A549 (cell line): ENCODE data around the gene MXRA5. TPM values are rescaled to one million over a fixed set of nuclear protein-coding genes. Genes with fewer than 3 reads are reported as not detected.

Source experiments
- ATAC-seq, 2 experiments: fragments of 200-7000 bp in 1 of 2; fragments of >200 bp in 1 of 2; cut with Nextera tagmentation in 1 of 2; cut with Tn5 transposase in 1 of 2; 3 replicates each; pipeline versions ENCODE4 v1.8.0 to v1.9.1; 2018 to 2020; ENCODE audit warnings: mild to moderate bottlenecking in 1 of 2, moderate library complexity in 1 of 2
- CTCF ChIA-PET: fragments of 300-600 bp; sonication (Branson Sonifier 250); formaldehyde crosslinking; extraction: SDS; loops from one replicate; lab custom pipeline; 2021; ENCODE audit warnings: antibody characterized with exemption, inconsistent platforms; lab: Yijun Ruan, JAX
- POLR2A ChIA-PET: fragments of 350-600 bp; formaldehyde crosslinking; extraction: SDS; loops from one replicate; lab custom pipeline; 2021; ENCODE audit warnings: antibody characterized with exemption, inconsistent platforms; lab: Yijun Ruan, JAX
- DNase-seq, 2 experiments: peaks; one replicate each; pipeline versions ENCODE4 v3.0.0 to v3.0.0-alpha.2; 2011 to 2016; ENCODE audit warnings: low read depth in 1 of 2, low spot score in 1 of 2
- FAIRE-seq: peaks from 2 replicates; lab custom pipeline; 2011; peaks lifted over from hg19 to GRCh38; lab: Jason Lieb, UNC
- H3K27ac ChIP-seq, 2 experiments: fragments of >200 bp; sonication (Bioruptor Twin); formaldehyde crosslinking; 3 replicates each; pipeline ENCODE4 v1.5.1; 2016 to 2017
- H3K4me1 ChIP-seq: fragments of >200 bp; sonication (Bioruptor Twin); formaldehyde crosslinking; 3 replicates; pipeline ENCODE4 v1.6.1; 2016
- H3K4me2 ChIP-seq: fragments of >200 bp; sonication (Bioruptor Twin); formaldehyde crosslinking; 3 replicates; pipeline ENCODE4 v1.6.1; 2016
- H3K4me3 ChIP-seq: fragments of >200 bp; sonication (Bioruptor Twin); formaldehyde crosslinking; 3 replicates; pipeline ENCODE4 v1.5.1; 2016
- H3K9me3 ChIP-seq: fragments of >200 bp; sonication (Bioruptor Twin); formaldehyde crosslinking; 3 replicates; pipeline ENCODE4 v1.6.1; 2016
- CEBPB ChIP-seq, 2 experiments: fragments of >200 bp in 1 of 2; sonication (Bioruptor Twin) in 1 of 2; formaldehyde crosslinking in 1 of 2; IDR thresholded peaks; 2 replicates each; pipeline ENCODE4 v1.6.1; 2012 to 2016
- CHD4 ChIP-seq: fragments of 200-600 bp; sonication (generic); IDR thresholded peaks from 2 replicates; pipeline ENCODE4 v1.6.1; 2016; ENCODE audit warnings: antibody characterized with exemption, mild to moderate bottlenecking, borderline replicate concordance
- FOSB ChIP-seq: fragments of 250-450 bp; sonication (Bioruptor Pico); IDR thresholded peaks from 2 replicates; pipeline ENCODE4 v1.5.0; 2020; ENCODE audit warnings: mild to moderate bottlenecking, moderate library complexity
- FOSL2 ChIP-seq, 2 experiments: fragments of 450-650 bp in 1 of 2; fragments of >200 bp in 1 of 2; sonication (Bioruptor Twin) in 1 of 2; formaldehyde crosslinking; IDR thresholded peaks; 2 replicates each; pipeline versions ENCODE4 v1.5.0 to v1.6.1; 2016 to 2020; ENCODE audit warnings: mild to moderate bottlenecking in 1 of 2, moderate library complexity in 1 of 2
- HEYL ChIP-seq: fragments of 250-450 bp; sonication (Bioruptor Pico); IDR thresholded peaks from 2 replicates; pipeline ENCODE4 v1.8.0; 2021; ENCODE audit warnings: mild to moderate bottlenecking, moderate library complexity
- HOXB13 ChIP-seq: fragments of 250-450 bp; sonication (Bioruptor Pico); IDR thresholded peaks from 2 replicates; pipeline ENCODE4 v1.5.0; 2020; ENCODE audit warnings: low read depth, mild to moderate bottlenecking, moderate library complexity
- JUN ChIP-seq, 2 experiments: fragments of >200 bp; sonication (Bioruptor Twin); formaldehyde crosslinking; IDR thresholded peaks; 2 replicates in 1 of 2; 3 replicates in 1 of 2; pipeline ENCODE4 v1.6.1; 2016 to 2017
- KDM1A ChIP-seq: fragments of 200-600 bp; sonication (generic); IDR thresholded peaks from 2 replicates; pipeline ENCODE4 v1.6.1; 2016; ENCODE audit warnings: low read depth, mild to moderate bottlenecking
- NFE2L2 ChIP-seq: fragments of 150-350 bp; conservative IDR thresholded peaks from 2 replicates; pipeline ENCODE4 v1.6.1; 2014; ENCODE audit warnings: low read length
- NPAS2 ChIP-seq: fragments of 250-450 bp; sonication (Bioruptor Pico); IDR thresholded peaks from 2 replicates; pipeline ENCODE4 v1.8.0; 2022; ENCODE audit warnings: mild to moderate bottlenecking, moderate library complexity, borderline replicate concordance
- NR3C1 ChIP-seq: fragments of >200 bp; sonication (Bioruptor Twin); formaldehyde crosslinking; IDR thresholded peaks from 3 replicates; pipeline ENCODE4 v1.6.1; 2017
- PHF8 ChIP-seq: fragments of 200-600 bp; sonication (generic); IDR thresholded peaks from 2 replicates; pipeline ENCODE4 v1.6.1; 2016; ENCODE audit warnings: low read depth, mild to moderate bottlenecking, antibody characterized with exemption, moderate library complexity, borderline replicate concordance
- RCOR1 ChIP-seq: fragments of 150-350 bp; IDR thresholded peaks from 2 replicates; pipeline ENCODE4 v1.6.1; 2014; ENCODE audit warnings: antibody characterized with exemption, low read length, low read depth
- RNF2 ChIP-seq: fragments of 200-600 bp; sonication (generic); IDR thresholded peaks from 2 replicates; pipeline ENCODE4 v1.6.1; 2016; ENCODE audit warnings: low read depth, mild to moderate bottlenecking, antibody characterized with exemption, moderate library complexity, borderline replicate concordance
- TFCP2L1 ChIP-seq: fragments of 250-450 bp; sonication (Bioruptor Pico); IDR thresholded peaks from 2 replicates; pipeline ENCODE4 v1.5.0; 2021; ENCODE audit warnings: mild to moderate bottlenecking
- ZC3H11A ChIP-seq: fragments of 450-650 bp; IDR thresholded peaks from 2 replicates; pipeline ENCODE4 v1.6.1; 2014; ENCODE audit warnings: antibody characterized with exemption, mild to moderate bottlenecking
- ZFP36 ChIP-seq: fragments of 450-650 bp; IDR thresholded peaks from 2 replicates; pipeline ENCODE4 v1.6.1; 2014; ENCODE audit warnings: borderline replicate concordance; ENCODE audit not compliant: partially characterized antibody
- WGBS: methylation state at CpG from one replicate; pipeline ENCODE4 v1.1.6; 2017; ENCODE audit errors: missing lambda C conversion rate; 5-methylcytosine and 5-hydroxymethylcytosine counted together
- polyA plus RNA-seq, 4 experiments: library from polyadenylated mRNA; depleted of rRNA in 3 of 4; stranded (reverse); fragments of >200 nt; fragmentation: RNase III in 1 of 4; extraction: RNeasy Plus Mini Kit Qiagen cat#74134 plus additional on column Dnase treatment in 1 of 4; gene quantifications; 2 replicates in 3 of 4; 3 replicates in 1 of 4; pipeline ENCODE4 v1.2.3, GENCODE V29; 2011 to 2017
- TF ChIP-seq, protein P1 (sequence below): fragments of 200-600 bp; sonication (generic); IDR thresholded peaks from 2 replicates; pipeline ENCODE4 v1.6.1; 2016; ENCODE audit warnings: antibody characterized with exemption, mild to moderate bottlenecking, moderate library complexity
- TF ChIP-seq, protein P2 (sequence below): fragments of >200 bp; sonication (Bioruptor Twin); formaldehyde crosslinking; IDR thresholded peaks from 3 replicates; pipeline ENCODE4 v1.6.1; 2016

MXRA5 gene
- polyA plus RNA-seq, 2 of the 4 experiments (the other 2 are of a cell fraction): not detected

DNA sequence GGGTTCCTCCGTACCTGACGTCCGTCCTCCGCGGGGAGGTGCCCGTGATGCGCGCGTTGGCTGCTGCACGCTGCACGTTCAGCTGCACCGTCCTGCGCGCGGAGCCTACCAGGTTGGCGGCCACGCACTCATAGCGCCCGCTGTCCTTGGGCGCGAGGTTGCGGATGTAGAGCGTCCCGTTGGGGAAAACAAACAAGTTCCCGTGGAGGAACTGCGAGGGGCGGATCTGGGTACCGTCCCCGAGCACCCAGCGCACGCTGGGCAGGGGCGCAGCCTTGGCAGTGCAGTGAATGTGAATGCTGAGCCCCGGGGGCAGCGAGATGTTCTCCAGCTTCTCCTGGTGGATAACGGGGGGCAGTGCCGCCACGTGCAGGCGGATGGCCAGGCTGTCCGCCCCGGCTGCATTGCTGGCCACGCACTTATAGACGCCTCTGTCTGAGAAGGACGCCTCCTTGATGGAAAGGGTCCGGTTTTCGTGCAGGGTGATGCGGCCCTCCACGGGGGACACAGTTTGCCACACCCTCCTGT is 29.2 kb downstream of the MXRA5 start:
- ChIA-PET CTCF (no interaction called here), POLR2A (no interaction called here)
- ATAC-seq (no peak), DNase-seq (no peak), FAIRE-seq (no peak)
- TF ChIP-seq CEBPB (IDR thresholded peaks at IDR 0.05) (no peak), NFE2L2 (no peak), FOSB (CRISPR knock-in tag) (no peak), NPAS2 (CRISPR knock-in tag) (no peak), ZC3H11A (no peak)
- Histone ChIP-seq H3K27ac (no peak overlapping the region), H3K4me3 (no peak overlapping the region), H3K4me1 (no peaks in the 10 kb centered on the region), H3K9me3 (no peaks in the 10 kb centered on the region), H3K4me2 (no peak overlapping the region)
- WGBS: 86% methylated on average over 12 of the region's 47 CpGs

DNA sequence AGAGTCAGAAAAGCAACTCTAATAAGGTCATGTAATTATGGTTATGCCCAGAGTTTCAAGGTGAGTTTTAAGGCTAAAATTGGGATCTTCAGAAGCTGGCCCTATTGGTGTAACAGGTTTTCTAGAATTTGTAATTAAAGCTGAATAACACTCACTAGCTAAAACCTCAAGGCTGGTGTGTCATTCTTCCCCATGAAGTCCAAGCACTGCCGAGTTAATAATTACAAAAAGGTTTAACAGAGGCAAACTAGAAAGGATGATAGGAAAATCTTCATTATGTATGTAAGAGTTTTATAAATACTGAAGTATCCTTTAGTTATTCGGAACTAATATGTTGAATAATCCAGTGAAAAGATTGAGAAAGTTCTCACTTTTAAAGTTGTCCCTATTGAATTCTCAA is 34.3 kb downstream of the MXRA5 start:
- no peak for FAIRE-seq
- 18% methylated on average over 2 of the region's 2 CpGs for WGBS
- no peak overlapping the region for H3K27ac ChIP-seq
- POLR2A ChIA-PET: no interaction called here
- H3K4me3 ChIP-seq: no peak overlapping the region
- TF ChIP-seq CHD4: no peak
- no peak for TF ChIP-seq TFCP2L1 (CRISPR knock-in tag)
- TF ChIP-seq HEYL (CRISPR knock-in tag): no peak
- TF ChIP-seq, protein P1, sequence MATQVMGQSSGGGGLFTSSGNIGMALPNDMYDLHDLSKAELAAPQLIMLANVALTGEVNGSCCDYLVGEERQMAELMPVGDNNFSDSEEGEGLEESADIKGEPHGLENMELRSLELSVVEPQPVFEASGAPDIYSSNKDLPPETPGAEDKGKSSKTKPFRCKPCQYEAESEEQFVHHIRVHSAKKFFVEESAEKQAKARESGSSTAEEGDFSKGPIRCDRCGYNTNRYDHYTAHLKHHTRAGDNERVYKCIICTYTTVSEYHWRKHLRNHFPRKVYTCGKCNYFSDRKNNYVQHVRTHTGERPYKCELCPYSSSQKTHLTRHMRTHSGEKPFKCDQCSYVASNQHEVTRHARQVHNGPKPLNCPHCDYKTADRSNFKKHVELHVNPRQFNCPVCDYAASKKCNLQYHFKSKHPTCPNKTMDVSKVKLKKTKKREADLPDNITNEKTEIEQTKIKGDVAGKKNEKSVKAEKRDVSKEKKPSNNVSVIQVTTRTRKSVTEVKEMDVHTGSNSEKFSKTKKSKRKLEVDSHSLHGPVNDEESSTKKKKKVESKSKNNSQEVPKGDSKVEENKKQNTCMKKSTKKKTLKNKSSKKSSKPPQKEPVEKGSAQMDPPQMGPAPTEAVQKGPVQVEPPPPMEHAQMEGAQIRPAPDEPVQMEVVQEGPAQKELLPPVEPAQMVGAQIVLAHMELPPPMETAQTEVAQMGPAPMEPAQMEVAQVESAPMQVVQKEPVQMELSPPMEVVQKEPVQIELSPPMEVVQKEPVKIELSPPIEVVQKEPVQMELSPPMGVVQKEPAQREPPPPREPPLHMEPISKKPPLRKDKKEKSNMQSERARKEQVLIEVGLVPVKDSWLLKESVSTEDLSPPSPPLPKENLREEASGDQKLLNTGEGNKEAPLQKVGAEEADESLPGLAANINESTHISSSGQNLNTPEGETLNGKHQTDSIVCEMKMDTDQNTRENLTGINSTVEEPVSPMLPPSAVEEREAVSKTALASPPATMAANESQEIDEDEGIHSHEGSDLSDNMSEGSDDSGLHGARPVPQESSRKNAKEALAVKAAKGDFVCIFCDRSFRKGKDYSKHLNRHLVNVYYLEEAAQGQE: no peak
- no peak for TF ChIP-seq RNF2
- TF ChIP-seq NFE2L2: no peak
- no peak for TF ChIP-seq HOXB13 (CRISPR knock-in tag)
- no peak for TF ChIP-seq NR3C1
- no peak for TF ChIP-seq FOSL2 (IDR thresholded peaks at IDR 0.05)
- TF ChIP-seq FOSL2 (CRISPR knock-in tag; IDR thresholded peaks at IDR 0.05): no peak
- no peak for TF ChIP-seq PHF8
- TF ChIP-seq RCOR1: no peak
- no peak for TF ChIP-seq KDM1A
- no peak for TF ChIP-seq ZFP36
- TF ChIP-seq JUN (IDR thresholded peaks at IDR 0.05): no peak
- TF ChIP-seq, all 56 proteins: peak for 0
- ATAC-seq (no peak), DNase-seq (no peak)
- Histone ChIP-seq H3K4me2 (no peak overlapping the region), H3K9me3 (no peaks in the 10 kb centered on the region), H3K4me1 (no peaks in the 10 kb centered on the region)
- CTCF ChIA-PET: no interaction called here

DNA sequence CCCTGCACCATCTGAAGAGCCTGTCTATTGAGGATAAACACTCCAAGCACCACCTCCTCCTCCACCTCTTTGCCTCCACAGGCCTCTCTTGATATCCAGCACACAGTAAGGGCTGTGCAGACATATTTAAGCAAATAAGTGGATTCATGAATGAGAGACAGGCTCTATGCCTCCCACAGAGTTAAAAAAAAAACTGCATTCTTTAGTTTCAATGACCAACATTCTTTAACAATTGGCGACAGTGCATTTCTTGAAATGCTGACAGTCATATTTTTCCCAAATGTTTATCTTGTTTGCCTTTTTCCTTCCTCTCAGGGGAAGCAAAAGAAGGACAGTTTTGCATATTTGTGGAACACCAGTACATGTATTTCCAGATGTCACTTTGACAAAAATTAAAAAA is 38.6 kb downstream of the MXRA5 start:
- Histone ChIP-seq H3K4me1 (no peaks in the 10 kb centered on the region), H3K4me3 (no peak overlapping the region), H3K27ac (no peak overlapping the region), H3K4me2 (no peak overlapping the region), H3K9me3 (no peaks in the 10 kb centered on the region)
- CTCF ChIA-PET: no interaction called here
- TF ChIP-seq TFCP2L1 (CRISPR knock-in tag): no peak
- TF ChIP-seq, protein P2, sequence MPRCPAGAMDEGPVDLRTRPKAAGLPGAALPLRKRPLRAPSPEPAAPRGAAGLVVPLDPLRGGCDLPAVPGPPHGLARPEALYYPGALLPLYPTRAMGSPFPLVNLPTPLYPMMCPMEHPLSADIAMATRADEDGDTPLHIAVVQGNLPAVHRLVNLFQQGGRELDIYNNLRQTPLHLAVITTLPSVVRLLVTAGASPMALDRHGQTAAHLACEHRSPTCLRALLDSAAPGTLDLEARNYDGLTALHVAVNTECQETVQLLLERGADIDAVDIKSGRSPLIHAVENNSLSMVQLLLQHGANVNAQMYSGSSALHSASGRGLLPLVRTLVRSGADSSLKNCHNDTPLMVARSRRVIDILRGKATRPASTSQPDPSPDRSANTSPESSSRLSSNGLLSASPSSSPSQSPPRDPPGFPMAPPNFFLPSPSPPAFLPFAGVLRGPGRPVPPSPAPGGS: no peak
- FAIRE-seq: no peak
- no peak for ATAC-seq
- DNase-seq: no peak
- WGBS: 0% methylated on average over 1 of the region's 1 CpG
- POLR2A ChIA-PET: no interaction called here
